IgD-negative memory B cell (primary cell): ENCODE results near the gene MRTFA. TPM values are rescaled to one million over a fixed set of nuclear protein-coding genes. Genes with fewer than 3 reads are reported as not detected.
"Not testable (repeated sequence)": the region's sequence is repeated elsewhere in the genome, so short reads cannot be mapped to it uniquely, and the experiment has no call there.

Source experiments
- H3K27ac Mint-ChIP-seq, 3 donors: one replicate each; pipeline ENCODE4 v1.8.0; 2020 to 2022; ENCODE audit warnings: mild to moderate bottlenecking in 3 of 3, mixed read lengths in 3 of 3, moderate library complexity in 1 of 3
- H3K27me3 Mint-ChIP-seq: one replicate; pipeline ENCODE4 v1.8.0; 2021; ENCODE audit warnings: mixed read lengths
- H3K36me3 Mint-ChIP-seq: one replicate; pipeline ENCODE4 v1.8.0; 2020; ENCODE audit warnings: mild to moderate bottlenecking, mixed read lengths
- H3K4me1 Mint-ChIP-seq, 3 donors: one replicate each; pipeline ENCODE4 v1.8.0; 2020 to 2022; ENCODE audit warnings: mixed read lengths in 3 of 3, mild to moderate bottlenecking in 1 of 3
- H3K4me3 Mint-ChIP-seq, 4 donors: one replicate each; pipeline ENCODE4 v1.8.0; 2020 to 2022; ENCODE audit warnings: mild to moderate bottlenecking in 4 of 4, mixed read lengths in 4 of 4, moderate library complexity in 3 of 4
- H3K9me3 Mint-ChIP-seq, 3 donors: one replicate each; pipeline ENCODE4 v1.8.0; 2020 to 2021; ENCODE audit warnings: mixed read lengths in 3 of 3, mild to moderate bottlenecking in 1 of 3
- polyA plus RNA-seq: library from polyadenylated mRNA; unstranded; fragments of 300-500 nt; fragmentation: Illumina TruSeq; gene quantifications from one replicate; pipeline ENCODE4 v1.2.3, GENCODE V29; 2021

MRTFA gene
- polyA plus RNA-seq, 1 donor from 2014 or later, result 17.2 TPM

GRCh38 chr22:40603088-40603605 is 33.4 kb downstream of the MRTFA start:
- H3K27me3 Mint-ChIP-seq, result no peaks in the 10 kb centered on the region
- peaks cover 41 to 48% (median 42%) of the 10 kb centered on the region in 3 donors for H3K4me1 Mint-ChIP-seq
- H3K27ac Mint-ChIP-seq, result peak overlapping the region in 1 of 3 donors; percentile 42
- H3K9me3 Mint-ChIP-seq, result no peaks in the 10 kb centered on the region
- no peak overlapping the region for H3K4me3 Mint-ChIP-seq
- H3K36me3 Mint-ChIP-seq, result peaks cover 4% of the 10 kb centered on the region

DNA sequence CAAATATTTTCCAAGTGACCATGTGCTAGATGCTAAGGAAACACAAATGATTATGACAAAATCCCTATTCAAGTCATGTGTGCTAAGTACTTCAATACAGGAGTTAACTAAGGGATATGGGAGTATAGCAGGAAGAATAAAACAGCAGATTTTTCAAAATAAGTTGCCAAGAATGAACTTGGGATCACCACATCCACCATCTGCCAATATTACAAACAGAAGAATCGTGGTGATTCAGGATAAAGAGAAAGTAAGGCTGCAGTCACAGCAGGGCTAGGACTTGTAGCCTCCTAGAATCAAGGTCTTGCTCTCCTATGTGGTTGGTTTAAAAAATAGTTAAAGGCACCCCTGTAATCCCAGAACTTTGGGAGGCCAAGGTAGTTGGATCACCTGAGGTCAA is 34.3 kb downstream of the MRTFA start:
- peaks cover 4% of the 10 kb centered on the region for H3K36me3 Mint-ChIP-seq
- H3K27ac Mint-ChIP-seq, result no peak overlapping the region
- peak overlapping the region in 1 of 4 donors; percentile 23 for H3K4me3 Mint-ChIP-seq
- H3K4me1 Mint-ChIP-seq, result peaks cover 44 to 56% (median 47%) of the 10 kb centered on the region in 3 donors
- H3K27me3 Mint-ChIP-seq, result no peaks in the 10 kb centered on the region
- H3K9me3 Mint-ChIP-seq, result no peaks in the 10 kb centered on the region

GRCh38 chr22:40599731-40600130 is 36.8 kb downstream of the MRTFA start:
- Mint-ChIP-seq H3K4me1 (peaks cover 47 to 54% (median 51%) of the 10 kb centered on the region in 3 donors), H3K9me3 (no peaks in the 10 kb centered on the region), H3K27ac (peak overlapping the region in 2 of 3 donors; percentile 48 to 65), H3K27me3 (no peaks in the 10 kb centered on the region), H3K4me3 (no peak overlapping the region), H3K36me3 (no peaks in the 10 kb centered on the region)

DNA sequence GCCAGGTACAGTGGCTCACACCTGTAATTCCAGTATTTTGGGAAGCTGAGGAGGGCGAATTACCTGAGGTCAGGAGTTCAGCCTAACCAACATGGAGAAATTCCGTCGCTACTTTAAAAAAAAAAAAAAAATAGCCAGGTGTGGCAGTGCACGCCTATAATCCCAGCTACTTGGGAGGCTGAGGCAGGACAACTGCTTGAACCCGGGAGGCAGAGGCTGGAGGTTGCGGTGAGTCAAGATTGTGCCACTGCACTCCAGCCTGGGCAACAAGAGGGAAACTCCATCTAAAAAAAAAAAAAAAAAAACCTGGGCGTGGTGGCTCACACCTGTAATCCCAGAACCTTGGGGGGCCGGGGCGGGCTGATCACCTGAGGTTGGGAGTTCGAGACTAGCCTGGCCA is 37.8 kb downstream of the MRTFA start:
- peaks cover 56 to 64% (median 57%) of the 10 kb centered on the region in 3 donors for H3K4me1 Mint-ChIP-seq
- H3K4me3 Mint-ChIP-seq, H3K9me3 Mint-ChIP-seq, H3K27ac Mint-ChIP-seq, H3K36me3 Mint-ChIP-seq, H3K27me3 Mint-ChIP-seq: not testable (repeated sequence)

- peak overlapping the region in 3 of 4 donors; percentile 71 to 81 (median 80) for H3K4me3 Mint-ChIP-seq
- peaks cover 58 to 66% (median 59%) of the 10 kb centered on the region in 3 donors for H3K4me1 Mint-ChIP-seq
- H3K36me3 Mint-ChIP-seq, result no peaks in the 10 kb centered on the region
- peak overlapping the region in 2 of 3 donors; percentile 16 to 49 for H3K27ac Mint-ChIP-seq
- H3K9me3 Mint-ChIP-seq, result no peaks in the 10 kb centered on the region
- H3K27me3 Mint-ChIP-seq, result peaks cover 2% of the 10 kb centered on the region
Observed at GRCh38 chr22:40597526-40598430, 38.7 kb downstream of the MRTFA start.

- H3K36me3 Mint-ChIP-seq, result peaks cover 3% of the 10 kb centered on the region
- H3K27ac Mint-ChIP-seq, result peak overlapping the region in 2 of 3 donors; percentile 4 to 59
- peak overlapping the region; percentile 6 to 46 (median 14) for H3K4me3 Mint-ChIP-seq
- H3K4me1 Mint-ChIP-seq, result peaks cover 57 to 64% (median 61%) of the 10 kb centered on the region in 3 donors
- no peaks in the 10 kb centered on the region for H3K9me3 Mint-ChIP-seq
- peaks cover 2% of the 10 kb centered on the region for H3K27me3 Mint-ChIP-seq
Observed at GRCh38 chr22:40595497-40596234, 40.9 kb downstream of the MRTFA start.

- Mint-ChIP-seq H3K36me3 (peaks cover 3% of the 10 kb centered on the region), H3K9me3 (no peaks in the 10 kb centered on the region), H3K4me3 (peak overlapping the region in 1 of 4 donors; percentile 6), H3K4me1 (peaks cover 53 to 58% (median 56%) of the 10 kb centered on the region in 3 donors), H3K27ac (peak overlapping the region in 2 of 3 donors; percentile 51 to 94), H3K27me3 (peaks cover 2% of the 10 kb centered on the region)
Observed at GRCh38 chr22:40594924-40595323, 41.6 kb downstream of the MRTFA start.

- H3K4me1 Mint-ChIP-seq, result peaks cover 53 to 58% (median 56%) of the 10 kb centered on the region in 3 donors
- no peaks in the 10 kb centered on the region for H3K9me3 Mint-ChIP-seq
- peak overlapping the region in 2 of 4 donors; percentile 24 to 32 for H3K4me3 Mint-ChIP-seq
- peaks cover 3% of the 10 kb centered on the region for H3K36me3 Mint-ChIP-seq
- H3K27me3 Mint-ChIP-seq, result peaks cover 2% of the 10 kb centered on the region
- H3K27ac Mint-ChIP-seq, result peak overlapping the region; percentile 51 to 94 (median 54)
Observed at GRCh38 chr22:40594346-40594745, 42.2 kb downstream of the MRTFA start.

- H3K9me3 Mint-ChIP-seq, result no peaks in the 10 kb centered on the region
- H3K36me3 Mint-ChIP-seq, result peaks cover 3% of the 10 kb centered on the region
- H3K4me3 Mint-ChIP-seq, result peak overlapping the region; percentile 40 to 89 (median 66)
- peaks cover 53 to 58% (median 56%) of the 10 kb centered on the region in 3 donors for H3K4me1 Mint-ChIP-seq
- H3K27ac Mint-ChIP-seq, result peak overlapping the region; percentile 51 to 94 (median 87)
- peaks cover 2% of the 10 kb centered on the region for H3K27me3 Mint-ChIP-seq
Observed at GRCh38 chr22:40593460-40594273, 42.9 kb downstream of the MRTFA start.

GRCh38 chr22:40592352-40593113 is 44.0 kb downstream of the MRTFA start:
- Mint-ChIP-seq H3K4me1 (peaks cover 49 to 53% (median 52%) of the 10 kb centered on the region in 3 donors), H3K4me3 (peak overlapping the region; percentile 11 to 89 (median 59))

GRCh38 chr22:40588726-40589125 is 47.8 kb downstream of the MRTFA start:
- Mint-ChIP-seq H3K27me3 (peaks cover 2% of the 10 kb centered on the region), H3K4me1 (peaks cover 23 to 41% (median 26%) of the 10 kb centered on the region in 3 donors), H3K27ac (no peak overlapping the region), H3K36me3 (peaks cover 7% of the 10 kb centered on the region), H3K9me3 (no peaks in the 10 kb centered on the region), H3K4me3 (no peak overlapping the region)

More at GRCh38 chr22:40592352-40593113, 44.0 kb downstream of the MRTFA start:
- Mint-ChIP-seq H3K36me3 (peaks cover 3% of the 10 kb centered on the region), H3K27me3 (peaks cover 2% of the 10 kb centered on the region), H3K9me3 (no peaks in the 10 kb centered on the region), H3K27ac (peak overlapping the region; percentile 25 to 94 (median 87))

GRCh38 chr22:40586781-40587180 is 49.7 kb downstream of the MRTFA start:
- Mint-ChIP-seq H3K4me1 (peaks cover 17 to 38% (median 18%) of the 10 kb centered on the region in 3 donors), H3K4me3 (peak overlapping the region in 1 of 4 donors; percentile 82), H3K27me3 (no peaks in the 10 kb centered on the region), H3K27ac (no peak overlapping the region), H3K36me3 (peaks cover 12% of the 10 kb centered on the region), H3K9me3 (peaks cover 0 to 3% (median 0%) of the 10 kb centered on the region in 3 donors)

DNA sequence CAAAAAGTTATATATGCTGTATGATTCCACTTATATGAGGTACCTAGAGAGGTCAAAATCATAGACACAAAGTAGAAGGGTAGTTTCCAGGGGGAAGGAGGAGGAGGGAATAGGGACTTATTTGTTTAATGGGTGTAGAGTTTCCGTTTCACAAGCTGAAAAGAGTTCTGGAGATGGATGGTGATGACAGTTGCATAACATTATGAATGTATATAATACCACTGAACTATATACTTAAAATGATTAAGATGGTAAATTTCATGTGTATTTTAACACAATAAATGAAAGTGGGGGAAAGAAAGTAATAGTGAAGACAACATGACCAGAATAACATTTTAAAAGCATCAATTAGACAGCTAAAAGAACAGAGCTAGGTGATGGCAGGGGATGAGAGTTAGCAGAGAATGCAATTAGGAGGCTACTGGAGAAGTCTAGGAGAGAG is 51.2 kb downstream of the MRTFA start:
- peaks cover 12% of the 10 kb centered on the region for H3K36me3 Mint-ChIP-seq
- H3K4me3 Mint-ChIP-seq, result peak overlapping the region in 1 of 4 donors; percentile 19
- no peaks in the 10 kb centered on the region for H3K27me3 Mint-ChIP-seq
- H3K27ac Mint-ChIP-seq, result peak overlapping the region in 2 of 3 donors; percentile 20 to 21
- peaks cover 0 to 3% (median 0%) of the 10 kb centered on the region in 3 donors for H3K9me3 Mint-ChIP-seq
- H3K4me1 Mint-ChIP-seq, result peaks cover 11 to 36% (median 19%) of the 10 kb centered on the region in 3 donors
